Measurements from ENCODE around the gene BMP3. TPM values are rescaled to one million over a fixed set of nuclear protein-coding genes. Genes with fewer than 3 reads are reported as not detected.

BMP3 gene
- total RNA-seq, 1 experiment from 2014 or later, result not detected

GRCh38 chr4:81095389-81095788 is 64.9 kb downstream of the BMP3 start:
- no peak overlapping the region for H3K9ac ChIP-seq (ENCODE audit: low read length)
- H3K9me2 ChIP-seq (ENCODE audit: insufficient read depth), result no peaks in the 10 kb centered on the region
- no peaks in the 10 kb centered on the region for H3K27me3 ChIP-seq (ENCODE audit: insufficient read depth, low read length)
- no peak overlapping the region for H2AFZ ChIP-seq (ENCODE audit: low read depth, low read length, poor library complexity, severe bottlenecking)
- H3K4me1 ChIP-seq (ENCODE audit: control insufficient read depth in 1 of 2, insufficient read depth in 2 of 2, low read length in 2 of 2), result no peaks in the 10 kb centered on the region
- ATAC-seq, result no peak
- H3K9me3 ChIP-seq (ENCODE audit: control insufficient read depth in 1 of 2, insufficient read depth in 1 of 2, low read depth in 1 of 2, low read length in 2 of 2), result no peaks in the 10 kb centered on the region
- ChIA-PET CTCF (no interaction called here), RAD21 (ENCODE audit: low non-redundant PET in 1 of 2, low total read pairs in 2 of 2, uncharacterized antibody in 2 of 2, unreplicated experiment in 2 of 2) (no interaction called here), POLR2A (no interaction called here)
- no peak for TF ChIP-seq EGR1 (IDR thresholded peaks at IDR 0.05; ENCODE audit: low read depth)
- no peak for TF ChIP-seq CBX3 (IDR thresholded peaks at IDR 0.05; ENCODE audit: low read depth)
- no peak for TF ChIP-seq JUND (IDR thresholded peaks at IDR 0.05)
- no peak for TF ChIP-seq ZFX (IDR thresholded peaks at IDR 0.05)
- no peak for TF ChIP-seq CTCF (IDR thresholded peaks at IDR 0.05 in 2 of 3, conservative IDR thresholded peaks at IDR 0.05 in 1 of 3; ENCODE audit: borderline replicate concordance in 1 of 3, insufficient read depth in 1 of 3, low read depth in 2 of 3, low read length in 2 of 3)
- no peak for TF ChIP-seq SIN3A (IDR thresholded peaks at IDR 0.05; ENCODE audit: low read depth)
- no peak for TF ChIP-seq TCF7L2 (IDR thresholded peaks at IDR 0.05; ENCODE audit: borderline replicate concordance, extremely low read depth, insufficient read depth, insufficient read length)
- no peak for TF ChIP-seq SP1 (IDR thresholded peaks at IDR 0.05; ENCODE audit: low read depth)
- no peak for TF ChIP-seq EZH2phosphoT487 (IDR thresholded peaks at IDR 0.05; ENCODE audit: borderline replicate concordance)
- no peak for TF ChIP-seq CEBPB (IDR thresholded peaks at IDR 0.05; ENCODE audit: low read depth)
- no peak for TF ChIP-seq ZBTB33 (IDR thresholded peaks at IDR 0.05; ENCODE audit: extremely low read depth, insufficient replicate concordance, low read length)
- TF ChIP-seq POLR2AphosphoS5 (IDR thresholded peaks at IDR 0.05; ENCODE audit: low read depth, low read length), result no peak
- TF ChIP-seq MAX (IDR thresholded peaks at IDR 0.05), result no peak
- TF ChIP-seq FOSL1 (IDR thresholded peaks at IDR 0.05; ENCODE audit: low read depth), result no peak
- TF ChIP-seq ELF1 (IDR thresholded peaks at IDR 0.05; ENCODE audit: borderline replicate concordance, low read depth), result no peak
- H4K20me1 ChIP-seq (ENCODE audit: insufficient read depth), result no peaks in the 10 kb centered on the region
- no peaks in the 10 kb centered on the region for H3K36me3 ChIP-seq (ENCODE audit: control insufficient read depth in 1 of 2, insufficient read depth in 2 of 2, low read length in 2 of 2)
- H3K79me2 ChIP-seq (ENCODE audit: insufficient read depth, low read length), result no peaks in the 10 kb centered on the region
- BruUV-seq (replicated peaks), result no TSS peak
- no peak overlapping the region for H3K4me2 ChIP-seq (ENCODE audit: low read length)
- intact Hi-C loops (cut with micrococcal nuclease), result no loop called here
- no peak for DNase-seq (ENCODE audit: low read depth, low spot score)
- no peak overlapping the region for H3K4me3 ChIP-seq (replicated peaks in 1 of 2; ENCODE audit: low read depth in 1 of 2, low read length in 2 of 2)
- no peak overlapping the region for H3K27ac ChIP-seq (ENCODE audit: low read depth, low read length)
